Endothelial cell (in vitro differentiated cells): ENCODE data around the gene CD302. TPM values are rescaled to one million over a fixed set of nuclear protein-coding genes. Genes with fewer than 3 reads are reported as not detected.

Experiments used
- DNase-seq: peaks from one replicate; pipeline ENCODE4 v3.0.0; 2021; ENCODE audit warnings: low spot score
- H3K27ac Mint-ChIP-seq: one replicate; pipeline ENCODE4 v1.8.0; 2021; ENCODE audit warnings: mixed read lengths, inconsistent platforms; ENCODE audit not compliant: unreplicated experiment
- H3K27me3 Mint-ChIP-seq: one replicate; pipeline ENCODE4 v1.8.0; 2021; ENCODE audit warnings: mild to moderate bottlenecking, moderate library complexity, mixed read lengths, inconsistent platforms; ENCODE audit not compliant: unreplicated experiment
- H3K36me3 Mint-ChIP-seq: one replicate; pipeline ENCODE4 v1.8.0; 2021; ENCODE audit warnings: mild to moderate bottlenecking, low read depth, mixed read lengths, inconsistent platforms; ENCODE audit not compliant: unreplicated experiment
- H3K4me1 Mint-ChIP-seq: one replicate; pipeline ENCODE4 v1.8.0; 2021; ENCODE audit warnings: mild to moderate bottlenecking, mixed read lengths, inconsistent platforms; ENCODE audit not compliant: unreplicated experiment
- H3K4me3 Mint-ChIP-seq: one replicate; pipeline ENCODE4 v1.8.0; 2021; ENCODE audit warnings: mild to moderate bottlenecking, mixed read lengths, inconsistent platforms; ENCODE audit not compliant: unreplicated experiment
- H3K9me3 Mint-ChIP-seq: one replicate; pipeline ENCODE4 v1.8.0; 2021; ENCODE audit warnings: mixed read lengths, inconsistent platforms; ENCODE audit not compliant: unreplicated experiment
- long read RNA-seq: library from polyadenylated mRNA; unstranded; transcript quantifications from one replicate; pipeline ENCODE4 v2.0.0, GENCODE V29; 2020; ENCODE audit not compliant: unreplicated experiment
- total RNA-seq: library from RNA; stranded (reverse); fragmentation: NEBNext Ultra II Directional; extraction: Animal tissue kit (Norgen Biotek cat#: 25700); gene quantifications from one replicate; pipeline ENCODE4 v1.2.1, GENCODE V29; 2021; ENCODE audit not compliant: unreplicated experiment
- TF ChIP-seq, protein P1 (sequence below): fragments of 200-600 bp; sonication (generic); IDR thresholded peaks from one replicate; pipeline ENCODE4 v1.5.0; 2021; ENCODE audit warnings: antibody characterized with exemption; ENCODE audit not compliant: unreplicated experiment

Gene CD302, protein sequence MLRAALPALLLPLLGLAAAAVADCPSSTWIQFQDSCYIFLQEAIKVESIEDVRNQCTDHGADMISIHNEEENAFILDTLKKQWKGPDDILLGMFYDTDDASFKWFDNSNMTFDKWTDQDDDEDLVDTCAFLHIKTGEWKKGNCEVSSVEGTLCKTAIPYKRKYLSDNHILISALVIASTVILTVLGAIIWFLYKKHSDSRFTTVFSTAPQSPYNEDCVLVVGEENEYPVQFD
- total RNA-seq = 5.2 TPM
- long read RNA-seq, partial matches to known transcripts = 2 of 3 reads
- long read RNA-seq, other reads (novel, unspliced or antisense) = 0 of 3 reads

- peaks cover 9% of the 10 kb centered on the region for H3K27me3 Mint-ChIP-seq
- H3K4me3 Mint-ChIP-seq = peak within 1 kb of the TSS; percentile 91
- H3K27ac Mint-ChIP-seq = peak within 1 kb of the TSS; percentile 48
Observed at GRCh38 chr2:159797543-159798375, at the start of gene CD302. CD302 (minus strand) TSS chr2:159798208; CDS start chr2:159798198, 10 bp downstream.

DNA sequence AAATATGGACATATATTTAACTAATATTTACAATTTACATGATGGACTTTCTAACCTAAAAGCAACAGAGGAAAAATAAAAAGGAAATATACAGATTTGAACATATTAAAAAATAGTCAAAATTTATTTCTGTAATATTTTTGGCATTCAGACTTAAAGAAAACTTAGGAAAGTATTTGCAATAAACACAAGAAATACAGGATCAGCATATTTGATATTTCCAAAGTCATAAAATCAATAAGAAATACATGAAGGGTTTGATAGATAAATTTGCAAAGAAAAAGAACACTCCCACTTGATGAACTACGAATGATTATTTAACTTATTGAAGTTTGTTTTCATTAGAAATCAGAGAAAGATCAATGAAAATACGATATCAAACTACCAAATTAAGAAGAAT, 48.6 kb upstream of the CD302 start:
- Mint-ChIP-seq H3K4me3 (no peak overlapping the region), H3K4me1 (no peaks in the 10 kb centered on the region), H3K27ac (no peak overlapping the region), H3K27me3 (no peaks in the 10 kb centered on the region), H3K9me3 (no peaks in the 10 kb centered on the region), H3K36me3 (no peaks in the 10 kb centered on the region)
- DNase-seq = no peak
- TF ChIP-seq, protein P1, sequence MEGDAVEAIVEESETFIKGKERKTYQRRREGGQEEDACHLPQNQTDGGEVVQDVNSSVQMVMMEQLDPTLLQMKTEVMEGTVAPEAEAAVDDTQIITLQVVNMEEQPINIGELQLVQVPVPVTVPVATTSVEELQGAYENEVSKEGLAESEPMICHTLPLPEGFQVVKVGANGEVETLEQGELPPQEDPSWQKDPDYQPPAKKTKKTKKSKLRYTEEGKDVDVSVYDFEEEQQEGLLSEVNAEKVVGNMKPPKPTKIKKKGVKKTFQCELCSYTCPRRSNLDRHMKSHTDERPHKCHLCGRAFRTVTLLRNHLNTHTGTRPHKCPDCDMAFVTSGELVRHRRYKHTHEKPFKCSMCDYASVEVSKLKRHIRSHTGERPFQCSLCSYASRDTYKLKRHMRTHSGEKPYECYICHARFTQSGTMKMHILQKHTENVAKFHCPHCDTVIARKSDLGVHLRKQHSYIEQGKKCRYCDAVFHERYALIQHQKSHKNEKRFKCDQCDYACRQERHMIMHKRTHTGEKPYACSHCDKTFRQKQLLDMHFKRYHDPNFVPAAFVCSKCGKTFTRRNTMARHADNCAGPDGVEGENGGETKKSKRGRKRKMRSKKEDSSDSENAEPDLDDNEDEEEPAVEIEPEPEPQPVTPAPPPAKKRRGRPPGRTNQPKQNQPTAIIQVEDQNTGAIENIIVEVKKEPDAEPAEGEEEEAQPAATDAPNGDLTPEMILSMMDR = no peak

More at GRCh38 chr2:159797543-159798375, at the start of gene CD302:
- Mint-ChIP-seq H3K36me3 (no peaks in the 10 kb centered on the region), H3K9me3 (no peaks in the 10 kb centered on the region), H3K4me1 (peaks cover 23% of the 10 kb centered on the region)
- peak; percentile 60 for DNase-seq
- TF ChIP-seq, protein P1 = no peak

GRCh38 chr2:159840616-159841015, 42.6 kb upstream of the CD302 start:
- TF ChIP-seq, protein P1 = no peak
- Mint-ChIP-seq H3K27ac (no peak overlapping the region), H3K27me3 (no peaks in the 10 kb centered on the region), H3K9me3 (no peaks in the 10 kb centered on the region), H3K36me3 (no peaks in the 10 kb centered on the region), H3K4me1 (no peaks in the 10 kb centered on the region), H3K4me3 (no peak overlapping the region)
- no peak for DNase-seq

DNA sequence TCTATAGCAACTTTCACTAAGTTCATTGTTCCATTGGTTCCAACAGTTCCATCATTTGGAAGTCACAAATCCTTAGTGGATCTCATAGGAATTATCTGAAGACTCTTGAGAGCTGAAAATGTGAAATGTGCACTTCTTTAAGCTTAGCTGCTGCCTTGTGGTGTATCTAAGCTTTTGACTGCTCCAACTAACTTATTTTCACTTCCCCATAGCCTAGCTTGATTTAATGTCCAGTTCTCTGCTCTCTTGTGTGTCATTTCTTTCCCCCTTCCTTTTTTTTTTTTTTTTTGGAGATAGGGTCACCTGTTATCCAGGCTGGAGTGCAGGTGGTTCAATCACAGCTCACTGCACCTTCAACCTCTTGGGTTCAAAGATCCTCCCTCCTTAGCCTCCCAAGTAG, 34.9 kb upstream of the CD302 start:
- peaks cover 2% of the 10 kb centered on the region for H3K27me3 Mint-ChIP-seq
- no peaks in the 10 kb centered on the region for H3K4me1 Mint-ChIP-seq
- no peak overlapping the region for H3K27ac Mint-ChIP-seq
- no peaks in the 10 kb centered on the region for H3K9me3 Mint-ChIP-seq
- no peaks in the 10 kb centered on the region for H3K36me3 Mint-ChIP-seq
- DNase-seq = no peak
- H3K4me3 Mint-ChIP-seq = no peak overlapping the region
- TF ChIP-seq, protein P1 = no peak

DNA sequence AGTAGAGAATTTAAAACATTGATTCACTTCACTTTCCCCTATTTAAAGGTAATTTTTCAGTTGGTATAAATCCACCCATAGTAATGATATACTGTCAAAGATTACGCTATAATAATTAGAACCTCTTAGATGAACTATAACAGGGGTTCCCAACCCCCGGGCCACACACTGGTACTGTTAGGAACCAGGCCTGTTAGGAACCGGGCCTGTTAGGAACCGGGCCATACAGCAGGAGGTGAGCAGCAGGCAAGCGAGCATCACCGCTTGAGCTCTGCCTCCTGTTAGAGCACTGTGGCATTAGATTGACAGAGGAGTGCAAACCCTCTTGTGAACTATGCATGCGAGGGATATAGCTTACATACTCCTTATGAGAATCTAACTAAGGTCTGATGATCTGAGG, 34.0 kb upstream of the CD302 start:
- H3K9me3 Mint-ChIP-seq = no peaks in the 10 kb centered on the region
- no peak for DNase-seq
- no peaks in the 10 kb centered on the region for H3K36me3 Mint-ChIP-seq
- no peak overlapping the region for H3K4me3 Mint-ChIP-seq
- H3K27me3 Mint-ChIP-seq = peaks cover 2% of the 10 kb centered on the region
- H3K27ac Mint-ChIP-seq = no peak overlapping the region
- H3K4me1 Mint-ChIP-seq = no peaks in the 10 kb centered on the region
- TF ChIP-seq, protein P1 = no peak
